Endodermal cell (in vitro differentiated cells): ENCODE data around the gene DICER1. TPM values are rescaled to one million over a fixed set of nuclear protein-coding genes. Genes with fewer than 3 reads are reported as not detected.

Experiments
- DNase-seq: peaks from one replicate; pipeline ENCODE4 v3.0.0-alpha.2; 2017
- H3K27ac ChIP-seq: 2 replicates; pipeline ENCODE4 v1.5.1; 2013; ENCODE audit warnings: mild to moderate bottlenecking, low read depth, low read length, moderate library complexity
- H3K27me3 ChIP-seq: 2 replicates; pipeline ENCODE4 v1.6.1; 2013; ENCODE audit warnings: mild to moderate bottlenecking, low read length, moderate library complexity; ENCODE audit not compliant: insufficient read depth, control insufficient read depth, poor library complexity, severe bottlenecking
- H3K36me3 ChIP-seq: 2 replicates; pipeline ENCODE4 v1.7.0; 2013; ENCODE audit warnings: mild to moderate bottlenecking, low read length, moderate library complexity; ENCODE audit not compliant: control insufficient read depth, insufficient read depth
- H3K4me1 ChIP-seq: one replicate; pipeline ENCODE4 v1.7.0; 2013; ENCODE audit warnings: low read length; ENCODE audit not compliant: control insufficient read depth, insufficient read depth
- H3K4me3 ChIP-seq: 2 replicates; pipeline ENCODE4 v1.5.1; 2013; ENCODE audit warnings: mild to moderate bottlenecking, low read length, moderate library complexity
- H3K9ac ChIP-seq: 2 replicates; pipeline ENCODE4 v1.6.1; 2013; ENCODE audit warnings: mild to moderate bottlenecking, low read length, moderate library complexity; ENCODE audit not compliant: poor library complexity, severe bottlenecking; ENCODE audit errors: extremely low read depth
- H3K9me3 ChIP-seq: 2 replicates; pipeline ENCODE4 v1.6.1; 2013; ENCODE audit warnings: mild to moderate bottlenecking, low read length, moderate library complexity; ENCODE audit not compliant: control insufficient read depth
- H3K27ac Mint-ChIP-seq: 2 replicates; pipeline ENCODE4 v1.8.0; 2020; ENCODE audit warnings: mixed read lengths
- H3K27me3 Mint-ChIP-seq: 2 replicates; pipeline ENCODE4 v1.8.0; 2021; ENCODE audit warnings: mild to moderate bottlenecking, mixed read lengths; ENCODE audit not compliant: insufficient read depth
- H3K36me3 Mint-ChIP-seq: 2 replicates; pipeline ENCODE4 v1.8.0; 2020; ENCODE audit warnings: low read depth, mixed read lengths
- H3K4me1 Mint-ChIP-seq: 2 replicates; pipeline ENCODE4 v1.8.0; 2020; ENCODE audit warnings: mixed read lengths
- H3K4me3 Mint-ChIP-seq: 2 replicates; pipeline ENCODE4 v1.8.0; 2020; ENCODE audit warnings: mild to moderate bottlenecking, moderate library complexity, mixed read lengths
- H3K9me3 Mint-ChIP-seq: 2 replicates; pipeline ENCODE4 v1.8.0; 2020; ENCODE audit warnings: mild to moderate bottlenecking, mixed read lengths
- WGBS, 2 experiments: methylation state at CpG; one replicate each; pipeline versions ENCODE4 v1.1.5 to v1.1.7; 2013; ENCODE audit warnings: missing lambda C conversion rate in 2 of 2, mixed read lengths in 1 of 2; ENCODE audit not compliant: insufficient coverage in 1 of 2, insufficient read length in 1 of 2; 5-methylcytosine and 5-hydroxymethylcytosine counted together
- total RNA-seq, 2 donors: library from RNA; stranded (reverse); fragmentation: NEBNext Ultra II Directional in 1 of 2; extraction: Animal tissue kit (Norgen Biotek cat#: 25700) in 1 of 2; gene quantifications; 2 replicates in 1 of 2; 3 replicates in 1 of 2; pipeline ENCODE4 v1.2.1, GENCODE V29; 2021
- TF ChIP-seq, protein P1 (sequence below): fragments of 200-600 bp; sonication (generic); conservative IDR thresholded peaks from 2 replicates; pipeline ENCODE4 v1.5.0; 2021; ENCODE audit warnings: antibody characterized with exemption, mild to moderate bottlenecking

The DICER1 gene
- total RNA-seq, 2 donors from 2014 or later: 66.1 to 69.2 TPM

DNA sequence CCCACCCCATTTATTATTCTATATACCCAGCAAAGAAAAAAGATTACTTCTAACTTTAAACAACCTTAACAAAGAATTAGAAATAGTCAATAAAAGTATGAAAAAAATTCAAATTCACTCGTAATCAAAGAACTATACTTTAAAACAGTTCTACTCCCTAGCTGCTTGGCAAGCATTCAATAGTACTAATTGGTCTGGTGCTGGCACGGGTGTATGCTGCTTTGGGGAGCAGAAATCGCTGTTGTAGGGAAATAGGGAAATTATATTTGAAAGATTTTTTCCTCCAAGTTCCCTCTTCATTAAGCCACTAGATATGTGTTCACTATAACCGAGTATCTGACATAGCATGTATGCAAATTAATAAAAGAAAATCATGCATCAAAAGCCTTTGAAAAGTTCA is 65.7 kb downstream of the DICER1 start:
- WGBS, 2 experiments: 100% methylated on average over 1 to 3 of the region's 4 CpGs
- peaks cover 65% of the 10 kb centered on the region for H3K36me3 Mint-ChIP-seq
- no peak overlapping the region for H3K9ac ChIP-seq
- H3K9me3 ChIP-seq: no peaks in the 10 kb centered on the region
- no peaks in the 10 kb centered on the region for H3K27me3 ChIP-seq
- no peak overlapping the region for H3K27ac Mint-ChIP-seq
- H3K27me3 Mint-ChIP-seq: no peaks in the 10 kb centered on the region
- no peak overlapping the region for H3K27ac ChIP-seq
- no peak overlapping the region for H3K4me3 ChIP-seq
- H3K4me1 Mint-ChIP-seq: no peaks in the 10 kb centered on the region
- peaks cover 90% of the 10 kb centered on the region for H3K36me3 ChIP-seq
- no peaks in the 10 kb centered on the region for H3K9me3 Mint-ChIP-seq
- TF ChIP-seq, protein P1, sequence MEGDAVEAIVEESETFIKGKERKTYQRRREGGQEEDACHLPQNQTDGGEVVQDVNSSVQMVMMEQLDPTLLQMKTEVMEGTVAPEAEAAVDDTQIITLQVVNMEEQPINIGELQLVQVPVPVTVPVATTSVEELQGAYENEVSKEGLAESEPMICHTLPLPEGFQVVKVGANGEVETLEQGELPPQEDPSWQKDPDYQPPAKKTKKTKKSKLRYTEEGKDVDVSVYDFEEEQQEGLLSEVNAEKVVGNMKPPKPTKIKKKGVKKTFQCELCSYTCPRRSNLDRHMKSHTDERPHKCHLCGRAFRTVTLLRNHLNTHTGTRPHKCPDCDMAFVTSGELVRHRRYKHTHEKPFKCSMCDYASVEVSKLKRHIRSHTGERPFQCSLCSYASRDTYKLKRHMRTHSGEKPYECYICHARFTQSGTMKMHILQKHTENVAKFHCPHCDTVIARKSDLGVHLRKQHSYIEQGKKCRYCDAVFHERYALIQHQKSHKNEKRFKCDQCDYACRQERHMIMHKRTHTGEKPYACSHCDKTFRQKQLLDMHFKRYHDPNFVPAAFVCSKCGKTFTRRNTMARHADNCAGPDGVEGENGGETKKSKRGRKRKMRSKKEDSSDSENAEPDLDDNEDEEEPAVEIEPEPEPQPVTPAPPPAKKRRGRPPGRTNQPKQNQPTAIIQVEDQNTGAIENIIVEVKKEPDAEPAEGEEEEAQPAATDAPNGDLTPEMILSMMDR: no peak
- no peak overlapping the region for H3K4me3 Mint-ChIP-seq
- no peak for DNase-seq
- no peaks in the 10 kb centered on the region for H3K4me1 ChIP-seq

DNA sequence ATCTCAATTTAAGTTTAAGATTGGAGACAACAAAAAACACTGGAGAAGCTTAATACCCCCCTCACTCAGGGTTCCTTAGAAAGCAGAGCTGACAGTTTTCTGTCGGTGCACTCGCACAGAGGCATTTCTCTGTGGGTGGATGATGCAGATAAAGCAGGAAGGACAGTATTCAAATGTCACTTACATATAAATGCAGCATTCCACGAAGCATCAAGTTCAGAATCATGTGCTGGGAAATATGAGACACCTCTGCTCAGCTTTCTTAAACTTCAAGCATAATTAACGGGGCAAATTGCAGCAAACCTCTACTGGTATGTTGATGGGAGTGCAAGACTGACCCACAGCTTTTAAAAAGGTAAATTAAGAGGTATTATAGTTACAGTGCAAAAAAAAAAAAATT is 68.7 kb downstream of the DICER1 start:
- 73 to 100% methylated on average over 1 to 4 of the region's 4 CpGs for WGBS, 2 experiments
- H3K36me3 Mint-ChIP-seq: peaks cover 51% of the 10 kb centered on the region

DNA sequence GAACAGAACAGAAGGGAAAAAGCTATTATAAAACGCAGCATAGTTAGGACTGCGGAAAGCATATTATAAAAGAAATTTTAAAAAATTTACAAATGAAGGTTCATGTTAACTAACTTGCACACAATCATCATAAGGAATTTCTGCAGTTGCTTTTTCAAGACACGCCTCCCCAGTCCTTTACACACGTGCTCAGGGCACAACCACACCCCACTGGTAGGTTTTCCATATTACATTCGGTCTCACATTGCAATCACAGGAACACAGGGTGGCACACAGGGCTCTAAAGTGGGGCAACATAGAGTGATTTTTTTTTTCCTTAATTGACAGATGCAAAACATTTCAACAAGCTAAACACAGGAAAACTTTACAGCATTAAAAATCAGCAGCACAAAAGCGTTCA is 69.7 kb downstream of the DICER1 start:
- H3K27me3 ChIP-seq: no peaks in the 10 kb centered on the region
- Mint-ChIP-seq H3K4me3 (no peak overlapping the region), H3K36me3 (peaks cover 44% of the 10 kb centered on the region), H3K27me3 (no peaks in the 10 kb centered on the region), H3K9me3 (no peaks in the 10 kb centered on the region), H3K4me1 (no peaks in the 10 kb centered on the region), H3K27ac (no peak overlapping the region)
- peaks cover 72% of the 10 kb centered on the region for H3K36me3 ChIP-seq
- no peak for DNase-seq
- 92 to 100% methylated on average over 4 to 5 of the region's 6 CpGs for WGBS, 2 experiments
- H3K27ac ChIP-seq: no peak overlapping the region
- no peaks in the 10 kb centered on the region for H3K4me1 ChIP-seq
- no peaks in the 10 kb centered on the region for H3K9me3 ChIP-seq
- TF ChIP-seq, protein P1: no peak
- no peak overlapping the region for H3K9ac ChIP-seq
- H3K4me3 ChIP-seq: no peak overlapping the region

More for the DNA sequence above, 68.7 kb downstream of the DICER1 start:
- H3K27me3 Mint-ChIP-seq: no peaks in the 10 kb centered on the region
- H3K27ac ChIP-seq: no peak overlapping the region
- no peaks in the 10 kb centered on the region for H3K4me1 ChIP-seq
- H3K4me3 ChIP-seq: no peak overlapping the region
- no peak overlapping the region for H3K9ac ChIP-seq
- no peaks in the 10 kb centered on the region for H3K9me3 Mint-ChIP-seq
- no peaks in the 10 kb centered on the region for H3K9me3 ChIP-seq
- no peaks in the 10 kb centered on the region for H3K4me1 Mint-ChIP-seq
- peaks cover 82% of the 10 kb centered on the region for H3K36me3 ChIP-seq
- no peak overlapping the region for H3K4me3 Mint-ChIP-seq
- no peaks in the 10 kb centered on the region for H3K27me3 ChIP-seq
- H3K27ac Mint-ChIP-seq: no peak overlapping the region
- no peak for DNase-seq
- TF ChIP-seq, protein P1: no peak
